Nephron (organoid): Measurements from ENCODE around the gene APBB2.
A peak's percentile ranks its signal among the peaks of the same experiment; 100 is the strongest.

ENCODE experiments used
- H3K27ac Mint-ChIP-seq, 3 experiments: 2 replicates each; pipeline ENCODE4 v1.8.0; 2020; ENCODE audit warnings: mixed read lengths in 3 of 3, mild to moderate bottlenecking in 2 of 3, moderate library complexity in 1 of 3
- H3K27me3 Mint-ChIP-seq: 2 replicates; pipeline ENCODE4 v1.8.0; 2021; ENCODE audit warnings: low read depth, mild to moderate bottlenecking, moderate library complexity, mixed read lengths
- H3K36me3 Mint-ChIP-seq: 2 replicates; pipeline ENCODE4 v1.8.0; 2020; ENCODE audit warnings: low read depth, mixed read lengths
- H3K4me1 Mint-ChIP-seq: 2 replicates; pipeline ENCODE4 v1.8.0; 2020; ENCODE audit warnings: mixed read lengths
- H3K4me3 Mint-ChIP-seq, 3 experiments: 2 replicates each; pipeline ENCODE4 v1.8.0; 2020; ENCODE audit warnings: mild to moderate bottlenecking in 3 of 3, mixed read lengths in 3 of 3, moderate library complexity in 2 of 3
- H3K9me3 Mint-ChIP-seq: 2 replicates; pipeline ENCODE4 v1.8.0; 2020; ENCODE audit warnings: mixed read lengths
- TF ChIP-seq, protein P1 (sequence below), 3 experiments: fragments of 200-600 bp; sonication (generic); IDR thresholded peaks; one replicate each; pipeline ENCODE4 v1.5.0; 2021; ENCODE audit warnings: antibody characterized with exemption in 3 of 3; ENCODE audit not compliant: unreplicated experiment in 3 of 3

APBB2 gene

DNA sequence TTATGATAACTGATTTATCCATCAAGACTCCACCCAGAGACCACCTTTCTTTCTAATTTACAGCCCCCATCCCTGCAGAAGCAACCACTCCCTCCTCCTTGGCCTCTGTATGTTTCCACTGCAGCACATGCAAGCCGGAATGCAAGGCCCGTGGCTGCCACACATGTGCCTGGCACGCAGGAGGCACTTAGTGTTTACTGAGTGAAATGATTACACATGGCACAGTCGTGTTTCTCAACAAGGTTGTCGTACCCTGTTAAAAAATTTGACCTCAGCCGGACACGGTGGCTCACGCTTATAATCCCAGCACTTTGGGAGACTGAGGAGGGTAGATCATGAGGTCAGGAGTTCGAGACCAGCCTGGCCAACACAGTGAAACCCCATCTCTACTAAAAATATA, 104.3 kb downstream of the APBB2 start:
- Mint-ChIP-seq H3K9me3 (peaks cover 8% of the 10 kb centered on the region), H3K4me1 (peaks cover 5% of the 10 kb centered on the region), H3K27ac (no peak overlapping the region), H3K4me3 (no peak overlapping the region), H3K36me3 (no peaks in the 10 kb centered on the region), H3K27me3 (no peaks in the 10 kb centered on the region)
- TF ChIP-seq, protein P1, sequence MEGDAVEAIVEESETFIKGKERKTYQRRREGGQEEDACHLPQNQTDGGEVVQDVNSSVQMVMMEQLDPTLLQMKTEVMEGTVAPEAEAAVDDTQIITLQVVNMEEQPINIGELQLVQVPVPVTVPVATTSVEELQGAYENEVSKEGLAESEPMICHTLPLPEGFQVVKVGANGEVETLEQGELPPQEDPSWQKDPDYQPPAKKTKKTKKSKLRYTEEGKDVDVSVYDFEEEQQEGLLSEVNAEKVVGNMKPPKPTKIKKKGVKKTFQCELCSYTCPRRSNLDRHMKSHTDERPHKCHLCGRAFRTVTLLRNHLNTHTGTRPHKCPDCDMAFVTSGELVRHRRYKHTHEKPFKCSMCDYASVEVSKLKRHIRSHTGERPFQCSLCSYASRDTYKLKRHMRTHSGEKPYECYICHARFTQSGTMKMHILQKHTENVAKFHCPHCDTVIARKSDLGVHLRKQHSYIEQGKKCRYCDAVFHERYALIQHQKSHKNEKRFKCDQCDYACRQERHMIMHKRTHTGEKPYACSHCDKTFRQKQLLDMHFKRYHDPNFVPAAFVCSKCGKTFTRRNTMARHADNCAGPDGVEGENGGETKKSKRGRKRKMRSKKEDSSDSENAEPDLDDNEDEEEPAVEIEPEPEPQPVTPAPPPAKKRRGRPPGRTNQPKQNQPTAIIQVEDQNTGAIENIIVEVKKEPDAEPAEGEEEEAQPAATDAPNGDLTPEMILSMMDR (IDR thresholded peaks at IDR 0.05; ENCODE audit: unreplicated experiment in 3 of 3) = no peak

DNA sequence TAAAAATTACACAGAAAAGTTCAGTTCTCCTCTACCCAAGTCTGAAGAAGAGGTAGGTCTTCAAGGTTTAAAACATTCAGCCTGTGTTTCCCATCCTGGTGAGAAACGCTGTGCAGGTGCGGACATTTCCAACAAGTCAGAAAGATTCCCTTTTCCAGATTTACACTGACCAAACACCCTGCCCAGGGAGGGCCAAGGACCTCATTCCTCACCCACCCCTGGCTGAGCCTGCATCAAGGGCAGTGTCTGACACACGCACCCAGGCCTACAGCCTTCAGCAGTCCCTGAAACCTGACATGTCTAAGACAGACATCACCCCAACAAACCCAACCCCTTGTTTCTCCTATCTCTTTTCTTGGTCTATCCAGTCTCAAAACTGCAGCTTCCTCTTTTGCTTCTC, 105.9 kb downstream of the APBB2 start:
- TF ChIP-seq, protein P1 (IDR thresholded peaks at IDR 0.05; ENCODE audit: unreplicated experiment in 3 of 3) = no peak
- Mint-ChIP-seq H3K36me3 (no peaks in the 10 kb centered on the region), H3K4me1 (peaks cover 5% of the 10 kb centered on the region), H3K4me3 (no peak overlapping the region), H3K9me3 (no peaks in the 10 kb centered on the region), H3K27ac (peak overlapping the region in 1 of 3 experiments; percentile 2), H3K27me3 (no peaks in the 10 kb centered on the region)

DNA sequence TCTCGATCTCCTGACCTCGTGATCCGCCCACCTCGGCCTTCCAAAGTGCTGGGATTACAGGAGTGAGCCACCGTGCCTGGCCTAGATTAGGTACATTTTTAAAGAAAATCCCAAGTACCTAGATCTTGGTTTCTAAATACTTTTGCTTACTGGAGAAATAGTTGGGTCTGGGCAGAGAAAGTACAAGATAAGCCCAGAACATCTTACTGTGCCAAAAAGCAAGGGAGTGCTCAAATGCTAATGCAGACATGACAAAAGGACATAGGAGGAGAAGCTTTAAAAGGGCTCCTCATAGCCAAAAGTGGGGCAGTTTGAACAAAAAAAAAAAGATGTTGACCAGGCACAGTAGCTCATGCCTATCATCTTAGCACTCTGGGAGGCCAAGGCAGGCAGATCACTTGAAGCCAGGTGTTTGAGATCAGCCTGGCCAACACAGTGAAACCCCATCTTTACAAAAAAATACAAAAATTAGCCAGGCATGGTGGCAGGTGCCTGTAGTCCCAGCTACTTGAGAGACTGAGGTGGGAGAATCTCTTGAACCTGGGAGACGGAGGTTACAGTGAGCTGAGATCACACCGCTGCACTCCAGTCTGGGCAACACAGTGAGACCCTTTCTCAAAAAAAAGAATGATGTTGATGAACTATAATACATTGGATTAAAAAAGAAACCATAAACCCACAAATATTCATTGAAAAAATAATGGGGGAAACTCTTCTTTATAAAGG, 107.5 kb downstream of the APBB2 start:
- H3K9me3 Mint-ChIP-seq = no peaks in the 10 kb centered on the region
- no peak overlapping the region for H3K27ac Mint-ChIP-seq
- no peaks in the 10 kb centered on the region for H3K36me3 Mint-ChIP-seq
- TF ChIP-seq, protein P1 (IDR thresholded peaks at IDR 0.05; ENCODE audit: unreplicated experiment in 3 of 3) = no peak
- peaks cover 5% of the 10 kb centered on the region for H3K4me1 Mint-ChIP-seq
- no peaks in the 10 kb centered on the region for H3K27me3 Mint-ChIP-seq
- H3K4me3 Mint-ChIP-seq = no peak overlapping the region

DNA sequence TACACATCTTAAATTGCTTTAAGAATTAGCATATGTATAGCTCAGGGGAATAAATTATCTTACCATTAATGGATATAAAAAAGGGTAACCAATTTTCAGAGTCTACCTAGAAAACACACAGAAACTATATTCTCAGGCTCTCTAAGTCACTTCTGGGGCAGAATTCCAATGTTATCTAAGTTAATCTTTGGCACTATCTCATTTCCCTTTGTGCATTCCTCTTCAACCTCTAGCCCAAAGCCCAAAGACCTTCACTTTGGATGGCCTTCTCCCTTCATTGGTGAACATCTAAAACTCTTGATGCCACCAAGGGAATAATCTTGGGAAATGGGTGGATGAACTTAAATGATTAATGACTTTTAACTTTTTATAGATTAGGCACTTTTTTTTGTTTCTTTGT, 108.3 kb downstream of the APBB2 start:
- Mint-ChIP-seq H3K27ac (no peak overlapping the region), H3K9me3 (no peaks in the 10 kb centered on the region), H3K36me3 (no peaks in the 10 kb centered on the region), H3K4me3 (no peak overlapping the region), H3K27me3 (no peaks in the 10 kb centered on the region), H3K4me1 (peaks cover 5% of the 10 kb centered on the region)
- TF ChIP-seq, protein P1 (IDR thresholded peaks at IDR 0.05; ENCODE audit: unreplicated experiment in 3 of 3) = no peak

DNA sequence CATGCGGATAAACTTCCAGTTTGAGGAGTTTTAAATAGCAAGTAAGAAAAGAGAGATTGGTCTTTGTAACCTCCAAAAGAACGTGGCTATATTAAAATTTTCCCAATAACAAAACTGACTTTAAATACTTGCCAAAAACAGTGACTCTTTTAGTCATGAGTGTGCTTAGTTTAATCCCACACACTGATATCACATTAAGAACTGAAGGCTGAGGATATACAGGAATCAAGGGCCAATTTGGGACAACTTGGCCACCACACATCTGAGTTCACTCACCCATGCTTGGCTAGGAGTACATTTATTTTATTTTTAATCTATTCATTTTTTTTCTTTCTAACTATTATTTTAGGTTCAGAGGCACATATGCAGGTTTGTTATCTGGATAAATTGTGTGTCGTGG, 110.2 kb downstream of the APBB2 start:
- no peak overlapping the region for H3K27ac Mint-ChIP-seq
- TF ChIP-seq, protein P1 (IDR thresholded peaks at IDR 0.05; ENCODE audit: unreplicated experiment in 3 of 3) = no peak
- no peak overlapping the region for H3K4me3 Mint-ChIP-seq
- no peaks in the 10 kb centered on the region for H3K9me3 Mint-ChIP-seq
- H3K4me1 Mint-ChIP-seq = peaks cover 9% of the 10 kb centered on the region
- no peaks in the 10 kb centered on the region for H3K27me3 Mint-ChIP-seq
- no peaks in the 10 kb centered on the region for H3K36me3 Mint-ChIP-seq

DNA sequence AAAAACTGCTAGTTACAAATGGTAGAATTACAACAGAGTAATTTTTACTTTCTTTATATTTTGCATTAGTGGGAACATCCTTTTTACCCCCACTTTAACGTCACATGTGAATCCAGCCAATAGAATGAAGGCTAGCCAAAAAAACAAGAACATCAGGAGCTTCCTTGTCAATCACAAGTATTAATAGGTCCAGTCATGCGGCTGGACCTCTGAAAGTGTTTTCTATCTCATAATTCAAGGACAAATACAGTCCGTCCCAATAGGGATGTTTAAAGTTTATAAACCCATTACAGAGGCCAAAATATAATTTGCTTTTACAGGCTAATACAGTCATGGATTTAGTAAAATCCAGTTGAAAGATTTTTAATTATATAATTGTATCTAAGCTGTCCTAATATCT, 110.7 kb downstream of the APBB2 start:
- no peak overlapping the region for H3K27ac Mint-ChIP-seq
- H3K9me3 Mint-ChIP-seq = no peaks in the 10 kb centered on the region
- no peaks in the 10 kb centered on the region for H3K27me3 Mint-ChIP-seq
- peaks cover 11% of the 10 kb centered on the region for H3K4me1 Mint-ChIP-seq
- H3K36me3 Mint-ChIP-seq = no peaks in the 10 kb centered on the region
- TF ChIP-seq, protein P1 (IDR thresholded peaks at IDR 0.05; ENCODE audit: unreplicated experiment in 3 of 3) = no peak
- no peak overlapping the region for H3K4me3 Mint-ChIP-seq
